Mammary epithelial cell (primary cell): Measurements from ENCODE around the gene RNU11.

Experiments
- EZH2 ChIP-seq: IDR thresholded peaks from 2 replicates; pipeline ENCODE4 v1.6.1; 2012; ENCODE audit warnings: low read length, inconsistent platforms, borderline replicate concordance
- TF ChIP-seq, protein P1 (sequence below), 2 donors: IDR thresholded peaks in 1 of 2; conservative IDR thresholded peaks in 1 of 2; 2 replicates each; pipeline ENCODE4 v1.5.1; 2011 to 2012; ENCODE audit warnings: inconsistent platforms in 2 of 2, low read length in 2 of 2, mild to moderate bottlenecking in 2 of 2, control low read depth in 1 of 2, low read depth in 1 of 2; ENCODE audit not compliant: insufficient read depth in 1 of 2; ENCODE audit errors: extremely low read depth in 1 of 2

DNA sequence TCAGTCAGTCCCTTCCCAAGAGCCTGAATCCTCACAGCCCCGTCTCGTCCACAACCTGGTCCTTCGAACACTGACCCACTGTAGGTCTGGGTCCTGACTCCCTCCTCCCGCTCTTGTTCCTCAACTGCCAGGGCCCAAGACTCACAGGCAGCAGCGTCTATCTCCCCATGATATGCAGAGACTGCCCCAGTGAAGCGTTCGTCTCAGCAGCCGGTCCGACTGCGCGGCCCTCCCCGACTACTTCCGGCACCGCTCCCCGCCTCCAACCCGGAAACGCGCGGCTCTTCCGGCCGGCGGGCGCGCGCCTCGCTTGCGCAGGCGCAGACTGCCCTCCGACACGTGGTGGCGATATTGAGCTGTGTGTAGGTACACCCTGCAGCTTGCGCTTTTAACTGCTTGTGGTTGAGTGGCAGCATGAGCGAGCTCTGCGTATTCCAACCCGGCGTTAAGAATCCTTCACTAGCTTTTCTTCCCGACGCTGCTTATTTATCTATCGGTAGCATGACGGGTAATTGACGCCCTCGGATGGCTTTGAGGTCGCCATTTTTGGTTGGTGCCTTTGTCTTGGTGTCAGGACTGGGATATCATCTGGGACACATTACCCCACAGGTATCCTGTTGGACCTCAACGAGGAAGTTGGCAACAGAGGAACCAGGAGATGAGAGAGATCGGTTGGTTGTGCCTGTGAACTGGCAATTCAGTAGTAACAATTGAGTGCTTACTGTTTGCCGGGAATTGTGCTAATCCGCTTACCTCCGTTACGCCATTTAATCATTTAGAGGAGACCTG is 5.4 kb upstream of the RNU11 start, which contains the start of gene TAF12:
- TF ChIP-seq, protein P1, sequence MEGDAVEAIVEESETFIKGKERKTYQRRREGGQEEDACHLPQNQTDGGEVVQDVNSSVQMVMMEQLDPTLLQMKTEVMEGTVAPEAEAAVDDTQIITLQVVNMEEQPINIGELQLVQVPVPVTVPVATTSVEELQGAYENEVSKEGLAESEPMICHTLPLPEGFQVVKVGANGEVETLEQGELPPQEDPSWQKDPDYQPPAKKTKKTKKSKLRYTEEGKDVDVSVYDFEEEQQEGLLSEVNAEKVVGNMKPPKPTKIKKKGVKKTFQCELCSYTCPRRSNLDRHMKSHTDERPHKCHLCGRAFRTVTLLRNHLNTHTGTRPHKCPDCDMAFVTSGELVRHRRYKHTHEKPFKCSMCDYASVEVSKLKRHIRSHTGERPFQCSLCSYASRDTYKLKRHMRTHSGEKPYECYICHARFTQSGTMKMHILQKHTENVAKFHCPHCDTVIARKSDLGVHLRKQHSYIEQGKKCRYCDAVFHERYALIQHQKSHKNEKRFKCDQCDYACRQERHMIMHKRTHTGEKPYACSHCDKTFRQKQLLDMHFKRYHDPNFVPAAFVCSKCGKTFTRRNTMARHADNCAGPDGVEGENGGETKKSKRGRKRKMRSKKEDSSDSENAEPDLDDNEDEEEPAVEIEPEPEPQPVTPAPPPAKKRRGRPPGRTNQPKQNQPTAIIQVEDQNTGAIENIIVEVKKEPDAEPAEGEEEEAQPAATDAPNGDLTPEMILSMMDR (conservative IDR thresholded peaks at IDR 0.05 in 1 of 2, IDR thresholded peaks at IDR 0.05 in 1 of 2; ENCODE audit: extremely low read depth in 1 of 2, insufficient read depth in 1 of 2, low read depth in 1 of 2, low read length in 2 of 2), result peak in 1 of 2 donors; percentile 55
- TF ChIP-seq EZH2, result no peak
